ENCODE measurements around the gene SMAD1.
"Not testable (repeated sequence)": the region's sequence is repeated elsewhere in the genome, so short reads cannot be mapped to it uniquely, and the experiment has no call there.

The SMAD1 gene

GRCh38 chr4:145530662-145531061 is 49.0 kb downstream of the SMAD1 start:
- no peak for DNase-seq

GRCh38 chr4:145531223-145531622 is 49.6 kb downstream of the SMAD1 start:
- no peak for DNase-seq

- DNase-seq = no peak
Observed at GRCh38 chr4:145531859-145532258, 50.2 kb downstream of the SMAD1 start.

- DNase-seq = no peak
Observed at GRCh38 chr4:145533001-145533400, 51.3 kb downstream of the SMAD1 start.

GRCh38 chr4:145533415-145533814 is 51.8 kb downstream of the SMAD1 start:
- not testable (repeated sequence) for DNase-seq

- no peak for DNase-seq
Observed at GRCh38 chr4:145533961-145534360, 52.3 kb downstream of the SMAD1 start.

GRCh38 chr4:145535202-145535601 is 53.5 kb downstream of the SMAD1 start:
- no peak for DNase-seq

GRCh38 chr4:145536044-145536443 is 54.4 kb downstream of the SMAD1 start:
- DNase-seq = no peak

- no peak for DNase-seq
Observed at GRCh38 chr4:145538596-145538995, 56.9 kb downstream of the SMAD1 start.

- no peak for DNase-seq
Observed at GRCh38 chr4:145539671-145540070, 58.0 kb downstream of the SMAD1 start.

- no peak for DNase-seq
Observed at GRCh38 chr4:145540235-145540634, 58.6 kb downstream of the SMAD1 start.

- DNase-seq = no peak
Observed at GRCh38 chr4:145541346-145541745, 59.7 kb downstream of the SMAD1 start.

- no peak for DNase-seq
Observed at GRCh38 chr4:145545031-145545430, 63.4 kb downstream of the SMAD1 start.

- no peak for DNase-seq
Observed at GRCh38 chr4:145545538-145546174, 64.0 kb downstream of the SMAD1 start.

- DNase-seq = no peak
Observed at GRCh38 chr4:145546175-145546915, 64.7 kb downstream of the SMAD1 start.

GRCh38 chr4:145551660-145552059 is 70.0 kb downstream of the SMAD1 start:
- DNase-seq = no peak

- no peak for DNase-seq
Observed at GRCh38 chr4:145552181-145552822, 70.6 kb downstream of the SMAD1 start.

GRCh38 chr4:145553375-145553774 is 71.7 kb downstream of the SMAD1 start:
- DNase-seq = no peak

- DNase-seq = no peak
Observed at GRCh38 chr4:145554691-145555090, 73.0 kb downstream of the SMAD1 start.

GRCh38 chr4:145557720-145558119 is 76.1 kb downstream of the SMAD1 start:
- peak; percentile 61 for DNase-seq

- no peak for DNase-seq
Observed at GRCh38 chr4:145563293-145563985, 81.8 kb downstream of the SMAD1 start.

- no peak for DNase-seq
Observed at GRCh38 chr4:145564540-145564939, 82.9 kb downstream of the SMAD1 start.

GRCh38 chr4:145565328-145565727 is 83.7 kb downstream of the SMAD1 start:
- no peak for DNase-seq
